Kidney (tissue), 14 donors: Measurements from ENCODE around the gene TNK2. TPM values are rescaled to one million over a fixed set of nuclear protein-coding genes. Genes with fewer than 3 reads are reported as not detected.
A peak's percentile ranks its signal among the peaks of the same experiment; 100 is the strongest.

Source experiments
- DNase-seq, 5 donors: peaks; one replicate each; pipeline ENCODE4 v3.0.0-alpha.2; 2013 to 2020
- FAIRE-seq: peaks from 2 replicates; lab custom pipeline; 2012; peaks lifted over from hg19 to GRCh38; lab: Jason Lieb, UNC
- H3K27ac ChIP-seq, 2 donors: one replicate each; pipeline ENCODE4 v1.7.0; 2013; ENCODE audit warnings: low read depth in 2 of 2, low read length in 2 of 2, inconsistent platforms in 1 of 2
- H3K27me3 ChIP-seq: one replicate; pipeline ENCODE4 v1.7.1; 2013; ENCODE audit warnings: low read length, inconsistent platforms; ENCODE audit not compliant: control insufficient read depth, insufficient read depth
- H3K36me3 ChIP-seq, 3 donors: one replicate each; pipeline versions ENCODE4 v1.7.0 to v1.7.1; 2013; ENCODE audit warnings: low read length in 3 of 3, control low read depth in 1 of 3, inconsistent platforms in 1 of 3; ENCODE audit not compliant: insufficient read depth in 3 of 3, control insufficient read depth in 2 of 3
- H3K4me1 ChIP-seq, 3 donors: one replicate each; pipeline versions ENCODE4 v1.7.0 to v1.7.1; 2013; ENCODE audit warnings: low read length in 3 of 3, inconsistent platforms in 1 of 3, low read depth in 1 of 3; ENCODE audit not compliant: control insufficient read depth in 2 of 3, insufficient read depth in 2 of 3
- H3K4me3 ChIP-seq, 3 donors: one replicate each; pipeline versions ENCODE4 v1.7.0 to v1.8.1; 2013; ENCODE audit warnings: low read length in 3 of 3, control low read depth in 1 of 3, inconsistent platforms in 1 of 3
- H3K9ac ChIP-seq, 3 donors: one replicate each; pipeline versions ENCODE4 v1.7.0 to v1.7.1; 2013; ENCODE audit warnings: low read length in 3 of 3, control low read depth in 1 of 3, inconsistent platforms in 1 of 3
- H3K9me3 ChIP-seq, 3 donors: one replicate each; pipeline versions ENCODE4 v1.7.0 to v1.7.1; 2013; ENCODE audit warnings: low read length in 3 of 3, control low read depth in 1 of 3, inconsistent platforms in 1 of 3; ENCODE audit not compliant: control insufficient read depth in 2 of 3, insufficient read depth in 1 of 3
- CTCF ChIP-seq: IDR thresholded peaks from 3 replicates; pipeline ENCODE4 v1.5.1; 2012; ENCODE audit warnings: mild to moderate bottlenecking, moderate library complexity, borderline replicate concordance; ENCODE audit not compliant: insufficient read depth; ENCODE audit errors: extremely low read depth
- intact Hi-C: fragments of 100-400 bp; cut with DNase I; formaldehyde crosslinking; loops from one replicate; pipeline ENCODE4 v1.11.1; 2022
- polyA plus RNA-seq: library from polyadenylated mRNA; stranded (reverse); fragments of 350-450 nt; fragmentation: Illumina TruSeq; extraction: RNeasy Lipid Tissue Mini Kit (QIAGEN cat#74804); gene quantifications from one replicate; pipeline ENCODE4 v1.2.3, GENCODE V29; 2014; ENCODE audit warnings: low read depth, low replicate concordance; ENCODE audit not compliant: insufficient read depth
- total RNA-seq: library from RNA; stranded (reverse); fragmentation: NEBNext Ultra II Directional; extraction: Animal tissue kit (Norgen Biotek cat#: 25700); gene quantifications from one replicate; pipeline ENCODE4 v1.2.1, GENCODE V29; 2021
- donor health status: control.
- donor health status: control.
- donor health status: control.
- donor health status: control.
- donor health status: control.
- donor health status: DM: yes; HTN: yes; CAD: no.
- donor health status: Normal renal cell carcinoma (clear cell type).

TNK2 gene
- total and polyA plus RNA-seq, 2 donors from 2014 or later: 14.7 to 42.5 TPM

DNA sequence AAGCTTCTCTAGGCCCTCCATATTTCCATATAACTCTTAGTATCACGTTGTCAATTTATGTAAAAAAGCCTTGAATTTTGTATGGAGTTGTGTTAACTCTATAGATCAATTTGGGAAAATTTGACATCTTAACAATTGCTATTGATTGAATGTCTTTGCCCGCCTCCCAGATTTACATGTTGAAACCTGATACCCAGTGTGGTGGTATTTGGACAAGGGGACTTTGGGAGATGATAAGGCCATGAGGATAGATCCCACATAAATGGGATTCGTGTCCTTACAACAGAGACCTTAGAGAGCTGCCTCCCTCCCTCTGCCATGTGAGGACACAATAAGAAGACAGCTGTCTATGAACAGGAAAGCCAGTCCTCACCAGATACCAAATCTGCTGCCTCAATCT is 21.1 kb upstream of the TNK2 start:
- Histone ChIP-seq H3K27ac (no peak overlapping the region), H3K4me1 (peaks cover 0 to 5% (median 0%) of the 10 kb centered on the region in 3 donors), H3K36me3 (no peaks in the 10 kb centered on the region), H3K9me3 (no peaks in the 10 kb centered on the region), H3K27me3 (no peaks in the 10 kb centered on the region), H3K4me3 (no peak overlapping the region), H3K9ac (no peak overlapping the region)
- no peak for TF ChIP-seq CTCF
- FAIRE-seq (no peak), DNase-seq (peak in 1 of 5 donors; percentile 8)
- intact Hi-C loops: no loop called here

DNA sequence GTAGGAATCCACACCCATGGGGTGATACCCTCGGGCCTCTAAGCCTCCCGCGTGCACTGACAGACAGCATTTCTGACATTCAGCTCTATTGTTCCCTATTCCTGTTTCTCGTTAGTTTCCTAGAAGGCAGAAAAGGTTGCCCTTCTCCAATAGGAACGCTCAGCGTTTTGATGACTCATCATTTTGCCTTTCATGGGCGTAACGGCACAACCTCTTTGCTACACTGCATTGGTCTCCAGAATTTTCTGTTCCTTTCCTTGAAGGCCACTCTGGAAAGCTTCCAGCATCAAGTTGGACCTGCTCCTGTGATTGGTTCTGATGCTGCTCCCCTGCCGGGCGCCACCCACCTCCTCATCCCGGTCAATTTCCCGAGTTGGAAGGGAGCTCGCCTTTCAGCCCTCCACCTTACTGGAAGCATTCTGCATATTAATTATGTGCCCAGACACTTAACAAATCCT is 13.0 kb upstream of the TNK2 start:
- Histone ChIP-seq H3K27ac (no peak overlapping the region), H3K9me3 (no peaks in the 10 kb centered on the region), H3K9ac (no peak overlapping the region), H3K27me3 (no peaks in the 10 kb centered on the region), H3K4me1 (no peaks in the 10 kb centered on the region), H3K36me3 (no peaks in the 10 kb centered on the region), H3K4me3 (no peak overlapping the region)
- no peak for FAIRE-seq
- TF ChIP-seq CTCF: no peak
- DNase-seq: peak in 1 of 5 donors; percentile 11
- intact Hi-C loops: no loop called here

- no peak for TF ChIP-seq CTCF
- FAIRE-seq: no peak
- H3K4me3 ChIP-seq: no peak overlapping the region
Observed at GRCh38 chr3:195918176-195918575, 9.8 kb upstream of the TNK2 start.

DNA sequence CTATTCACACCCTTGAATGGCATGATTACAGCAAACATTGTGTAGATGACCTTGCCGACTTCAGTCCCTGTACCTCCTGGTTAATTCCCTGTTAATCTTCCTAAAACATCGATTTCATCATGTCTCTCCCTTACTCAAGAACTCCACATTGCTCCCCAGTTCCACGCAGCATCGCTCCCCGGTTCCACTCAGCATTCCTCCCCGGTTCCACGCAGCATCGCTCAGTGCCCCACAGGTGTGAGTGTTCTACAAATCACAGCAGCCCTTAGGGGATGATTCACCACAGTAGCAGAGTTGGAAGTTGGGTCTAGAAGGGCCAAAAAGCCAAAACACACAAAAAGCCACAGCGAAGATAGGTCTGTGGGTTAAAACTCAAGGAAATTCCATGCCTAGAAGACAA is 8.6 kb upstream of the TNK2 start:
- FAIRE-seq: no peak
- no peak for TF ChIP-seq CTCF
- Histone ChIP-seq H3K9me3 (no peaks in the 10 kb centered on the region), H3K27me3 (no peaks in the 10 kb centered on the region), H3K4me1 (peaks cover 0 to 4% (median 0%) of the 10 kb centered on the region in 3 donors), H3K4me3 (no peak overlapping the region), H3K27ac (no peak overlapping the region), H3K9ac (no peak overlapping the region), H3K36me3 (no peaks in the 10 kb centered on the region)
- intact Hi-C loops: loop anchor here (10.0 kb wide), 1 partner anchor 52 kb away; no protein-coding TSS in a partner anchor
- DNase-seq: peak in 1 of 5 donors; percentile 23

More at GRCh38 chr3:195918176-195918575, 9.8 kb upstream of the TNK2 start:
- no peaks in the 10 kb centered on the region for H3K9me3 ChIP-seq
- peaks cover 0 to 4% (median 0%) of the 10 kb centered on the region in 3 donors for H3K4me1 ChIP-seq
- intact Hi-C loops: loop anchor here (10.0 kb wide), 1 partner anchor 53 kb away; no protein-coding TSS in a partner anchor
- DNase-seq: no peak
- no peaks in the 10 kb centered on the region for H3K36me3 ChIP-seq
- no peaks in the 10 kb centered on the region for H3K27me3 ChIP-seq
- no peak overlapping the region for H3K9ac ChIP-seq
- no peak overlapping the region for H3K27ac ChIP-seq
